H1 (cell line): ENCODE data around the gene PRSS12. TPM values are rescaled to one million over a fixed set of nuclear protein-coding genes. Genes with fewer than 3 reads are reported as not detected.

Experiments used
- CTCF ChIA-PET: fragments of 300-600 bp; sonication (Branson Sonifier 250); formaldehyde crosslinking; loops from one replicate; lab custom pipeline; 2021; ENCODE audit not compliant: partially characterized antibody; lab: Charles Lee
- POLR2A ChIA-PET: fragments of 300-600 bp; sonication (Branson Sonifier 250); formaldehyde crosslinking; loops from one replicate; lab custom pipeline; 2021; ENCODE audit warnings: inconsistent platforms; ENCODE audit not compliant: partially characterized antibody; lab: Charles Lee
- DNase-seq, 2 experiments: peaks; one replicate each; pipeline versions ENCODE4 v3.0.0 to v3.0.0-alpha.2; 2010 to 2022; ENCODE audit warnings: low spot score in 2 of 2, low read depth in 1 of 2, mixed read lengths in 1 of 2
- FAIRE-seq: peaks from 2 replicates; lab custom pipeline; 2011; peaks lifted over from hg19 to GRCh38; lab: Jason Lieb, UNC
- H2AFZ ChIP-seq: 2 replicates; pipeline ENCODE4 v1.8.1; 2012; ENCODE audit warnings: low read length, inconsistent platforms
- H2AK5ac ChIP-seq: 2 replicates; pipeline ENCODE4 v1.6.1; 2013; ENCODE audit warnings: low read depth, low read length
- H2BK120ac ChIP-seq: replicated peaks from 2 replicates; pipeline ENCODE3; 2013; ENCODE audit warnings: low read depth, low read length, inconsistent platforms
- H2BK12ac ChIP-seq: 2 replicates; pipeline ENCODE4 v1.6.1; 2013; ENCODE audit warnings: low read depth, low read length
- H2BK15ac ChIP-seq: 2 replicates; pipeline ENCODE4 v1.6.1; 2013; ENCODE audit warnings: low read length
- H2BK20ac ChIP-seq: 2 replicates; pipeline ENCODE4 v1.6.1; 2013; ENCODE audit warnings: low read length
- H2BK5ac ChIP-seq: 2 replicates; pipeline ENCODE4 v1.6.1; 2013; ENCODE audit warnings: low read depth, low read length
- H3K14ac ChIP-seq: 2 replicates; pipeline ENCODE4 v1.6.1; 2013; ENCODE audit warnings: inconsistent platforms; ENCODE audit not compliant: insufficient read length
- H3K18ac ChIP-seq: 2 replicates; pipeline ENCODE4 v1.6.1; 2013; ENCODE audit warnings: low read length; ENCODE audit errors: extremely low read depth
- H3K23ac ChIP-seq: 2 replicates; pipeline ENCODE4 v1.6.1; 2013; ENCODE audit warnings: inconsistent platforms; ENCODE audit not compliant: insufficient read length
- H3K23me2 ChIP-seq: 2 replicates; pipeline ENCODE4 v1.6.1; 2013; ENCODE audit warnings: low read depth, low read length
- H3K27ac ChIP-seq: 2 replicates; pipeline ENCODE4 v1.6.1; 2011; ENCODE audit warnings: low read depth, low read length, inconsistent platforms
- H3K27me3 ChIP-seq, 4 experiments: replicated peaks in 1 of 4; 1 replicate in 1 of 4; 2 replicates in 3 of 4; pipeline versions ENCODE4 v1.6.1 to v1.8.1; 2011 to 2013; ENCODE audit warnings: low read length in 3 of 4, mild to moderate bottlenecking in 3 of 4, inconsistent platforms in 2 of 4, mixed read lengths in 2 of 4, moderate library complexity in 1 of 4; ENCODE audit not compliant: control insufficient read depth in 3 of 4, insufficient read depth in 3 of 4; ENCODE audit errors: extremely low read depth in 1 of 4
- H3K36me3 ChIP-seq, 4 experiments: 2 replicates each; pipeline versions ENCODE4 v1.6.1 to v1.8.1; 2011 to 2013; ENCODE audit warnings: mild to moderate bottlenecking in 4 of 4, low read length in 3 of 4, moderate library complexity in 2 of 4, control low read depth in 1 of 4, inconsistent platforms in 1 of 4; ENCODE audit not compliant: insufficient read depth in 4 of 4, control insufficient read depth in 2 of 4
- H3K4ac ChIP-seq: replicated peaks from 2 replicates; pipeline ENCODE3; 2013; ENCODE audit warnings: low read length, low read depth, mixed read lengths, inconsistent platforms; ENCODE audit not compliant: insufficient read length
- H3K4me1 ChIP-seq, 4 experiments: replicated peaks in 1 of 4; 1 replicate in 1 of 4; 2 replicates in 3 of 4; pipeline versions ENCODE4 v1.6.1 to v1.8.1; 2011 to 2013; ENCODE audit warnings: low read length in 3 of 4, inconsistent platforms in 2 of 4, mixed read lengths in 1 of 4; ENCODE audit not compliant: insufficient read depth in 4 of 4, control insufficient read depth in 3 of 4
- H3K4me2 ChIP-seq, 2 experiments: 2 replicates each; pipeline versions ENCODE4 v1.6.1 to v1.8.1; 2011 to 2013; ENCODE audit warnings: low read depth in 2 of 2, low read length in 2 of 2, control low read depth in 1 of 2, inconsistent platforms in 1 of 2, mild to moderate bottlenecking in 1 of 2; ENCODE audit not compliant: insufficient read depth in 1 of 2
- H3K4me3 ChIP-seq, 4 experiments: fragments of 200-600, 300-600 bp in 1 of 4; sonication (generic), shearing (Covaris generic), sonication (Bioruptor Twin) in 1 of 4; 2 replicates each; pipeline versions ENCODE4 v1.5.1 to v1.8.1; 2011 to 2016; ENCODE audit warnings: low read length in 4 of 4, low read depth in 3 of 4, control low read depth in 2 of 4, inconsistent platforms in 2 of 4, mild to moderate bottlenecking in 2 of 4, mixed read lengths in 1 of 4, moderate library complexity in 1 of 4; ENCODE audit not compliant: insufficient read depth in 2 of 4; ENCODE audit errors: extremely low read depth in 1 of 4
- H3K56ac ChIP-seq: replicated peaks from 2 replicates; pipeline ENCODE3; 2013; ENCODE audit warnings: low read depth, mild to moderate bottlenecking, mixed read lengths, low read length, inconsistent platforms; ENCODE audit not compliant: insufficient read length
- H3K79me1 ChIP-seq: 2 replicates; pipeline ENCODE4 v1.6.1; 2013; ENCODE audit warnings: low read depth, low read length, control low read depth
- H3K79me2 ChIP-seq, 2 experiments: 2 replicates each; pipeline versions ENCODE4 v1.6.1 to v1.8.1; 2012 to 2013; ENCODE audit warnings: low read length in 2 of 2, mild to moderate bottlenecking in 2 of 2, inconsistent platforms in 1 of 2; ENCODE audit not compliant: insufficient read depth in 2 of 2, control insufficient read depth in 1 of 2
- H3K9ac ChIP-seq, 4 experiments: replicated peaks in 1 of 4; 1 replicate in 1 of 4; 2 replicates in 3 of 4; pipeline versions ENCODE4 v1.6.1 to v1.8.1; 2011 to 2013; ENCODE audit warnings: low read depth in 3 of 4, low read length in 3 of 4, control low read depth in 2 of 4, mild to moderate bottlenecking in 2 of 4, moderate library complexity in 2 of 4, inconsistent platforms in 1 of 4; ENCODE audit errors: extremely low read depth in 1 of 4
- H3K9me3 ChIP-seq, 2 experiments: 2 replicates each; pipeline versions ENCODE4 v1.6.1 to v1.8.1; 2012 to 2013; ENCODE audit warnings: mild to moderate bottlenecking in 2 of 2, moderate library complexity in 2 of 2, control low read depth in 1 of 2, inconsistent platforms in 1 of 2, low read depth in 1 of 2, low read length in 1 of 2, mixed read lengths in 1 of 2; ENCODE audit not compliant: insufficient read depth in 2 of 2
- H4K20me1 ChIP-seq, 2 experiments: replicated peaks in 1 of 2; 2 replicates each; pipeline versions ENCODE3 to v1.8.1; 2011 to 2013; ENCODE audit warnings: inconsistent platforms in 2 of 2, low read length in 2 of 2, mild to moderate bottlenecking in 1 of 2; ENCODE audit not compliant: insufficient read depth in 2 of 2, control insufficient read depth in 1 of 2
- H4K5ac ChIP-seq: 2 replicates; pipeline ENCODE4 v1.6.1; 2013; ENCODE audit warnings: low read length, low read depth, mixed read lengths, inconsistent platforms; ENCODE audit not compliant: insufficient read length
- H4K8ac ChIP-seq: 2 replicates; pipeline ENCODE4 v1.8.0; 2013; ENCODE audit warnings: mild to moderate bottlenecking, moderate library complexity, low read length, inconsistent platforms; ENCODE audit not compliant: insufficient read depth; ENCODE audit errors: extremely low read depth
- H4K91ac ChIP-seq: replicated peaks from 2 replicates; pipeline ENCODE3; 2013; ENCODE audit warnings: low read length, mixed read lengths, inconsistent platforms; ENCODE audit not compliant: insufficient read length
- CBX5 ChIP-seq: fragments of 300-800, 300-1000 bp; sonication (generic); IDR thresholded peaks from 2 replicates; pipeline ENCODE4 v1.7.1; 2016; ENCODE audit warnings: antibody characterized with exemption, low read length, low read depth
- CEBPB ChIP-seq: IDR thresholded peaks from 2 replicates; pipeline ENCODE4 v1.6.1; 2012; ENCODE audit warnings: low read depth, low read length
- CTBP2 ChIP-seq: IDR thresholded peaks from 2 replicates; pipeline ENCODE4 v1.7.0; 2011; ENCODE audit warnings: borderline replicate concordance, mild to moderate bottlenecking, moderate library complexity, mixed read lengths, low read length; ENCODE audit not compliant: insufficient read depth, insufficient read length
- GTF2F1 ChIP-seq: IDR thresholded peaks from 2 replicates; pipeline ENCODE4 v1.6.1; 2012; ENCODE audit warnings: low read depth, low read length, improper control_type of control experiment, borderline replicate concordance
- PHF8 ChIP-seq: fragments of 200-600 bp; sonication (generic); conservative IDR thresholded peaks from 2 replicates; pipeline ENCODE4 v1.7.1; 2012; ENCODE audit warnings: low read depth, mild to moderate bottlenecking, inconsistent platforms, low read length, moderate library complexity
- POU5F1 ChIP-seq: IDR thresholded peaks from 2 replicates; pipeline ENCODE4 v1.6.1; 2011; ENCODE audit warnings: low read depth, mild to moderate bottlenecking, low read length, moderate library complexity
- RNF2 ChIP-seq: fragments of 200-900, 300-1000 bp; sonication (generic); IDR thresholded peaks from 2 replicates; pipeline ENCODE4 v1.7.1; 2016; ENCODE audit warnings: borderline replicate concordance, low read depth, mild to moderate bottlenecking, antibody characterized with exemption, low read length; ENCODE audit not compliant: poor library complexity, severe bottlenecking; ENCODE audit errors: missing control alignments
- SP1 ChIP-seq: IDR thresholded peaks from 2 replicates; pipeline ENCODE4 v1.6.1; 2011; ENCODE audit warnings: low read depth, low read length
- SRF ChIP-seq: IDR thresholded peaks from 2 replicates; pipeline ENCODE4 v1.6.1; 2011; ENCODE audit warnings: mild to moderate bottlenecking, low read depth, low read length, moderate library complexity
- TAF1 ChIP-seq: IDR thresholded peaks from 2 replicates; pipeline ENCODE4 v1.6.1; 2011; ENCODE audit warnings: mild to moderate bottlenecking, low read depth, low read length
- TAF7 ChIP-seq: optimal IDR thresholded peaks from 2 replicates; pipeline ENCODE3; 2011; ENCODE audit warnings: low read depth, mild to moderate bottlenecking, inconsistent platforms, low read length, moderate library complexity, borderline replicate concordance
- TBP ChIP-seq: IDR thresholded peaks from 2 replicates; pipeline ENCODE4 v1.6.1; 2011; ENCODE audit warnings: low read depth, low read length, improper control_type of control experiment
- USF2 ChIP-seq: IDR thresholded peaks from 2 replicates; pipeline ENCODE4 v1.6.1; 2011; ENCODE audit warnings: low read length, improper control_type of control experiment
- ZNF274 ChIP-seq: IDR thresholded peaks from 2 replicates; pipeline ENCODE4 v1.7.0; 2012; ENCODE audit warnings: low read length, borderline replicate concordance; ENCODE audit errors: extremely low read depth
- WGBS, 2 experiments: shearing (Covaris generic) in 1 of 2; methylation state at CpG; one replicate each; pipeline versions ENCODE4 v1.1.6 to v1.1.7; 2013 to 2015; ENCODE audit warnings: low lambda C conversion rate in 2 of 2, mixed read lengths in 2 of 2, inconsistent platforms in 1 of 2, low coverage in 1 of 2, missing lambda C conversion rate in 1 of 2; ENCODE audit not compliant: insufficient replicate concordance in 2 of 2, insufficient coverage in 1 of 2, insufficient read length in 1 of 2; ENCODE audit errors: extremely low coverage in 1 of 2, missing lambda C conversion rate in 1 of 2; 5-methylcytosine and 5-hydroxymethylcytosine counted together
- polyA plus RNA-seq, 7 experiments: library from polyadenylated mRNA; depleted of rRNA in 3 of 7; stranded (reverse) in 5 of 7; unstranded in 2 of 7; fragments of >200 nt in 5 of 7; fragments of 200-250 nt in 2 of 7; gene quantifications; 1 replicate in 5 of 7; 2 replicates in 1 of 7; 4 replicates in 1 of 7; pipeline versions ENCODE4 v1.2.1 to v1.2.3, GENCODE V29; 2011 to 2013; ENCODE audit warnings: missing spikeins in 2 of 7, mixed read lengths in 2 of 7
- total RNA-seq: library from RNA; stranded (reverse); fragmentation: NEBNext Ultra II Directional; extraction: Animal tissue kit (Norgen Biotek cat#: 25700); gene quantifications from 2 replicates; pipeline ENCODE4 v1.2.1, GENCODE V29; 2021

Gene PRSS12
- total and polyA plus RNA-seq, 2 of the 8 experiments (the other 6 are each of a cell fraction or from before 2014, with no cell fraction given), result 2.6 to 9.3 TPM

DNA sequence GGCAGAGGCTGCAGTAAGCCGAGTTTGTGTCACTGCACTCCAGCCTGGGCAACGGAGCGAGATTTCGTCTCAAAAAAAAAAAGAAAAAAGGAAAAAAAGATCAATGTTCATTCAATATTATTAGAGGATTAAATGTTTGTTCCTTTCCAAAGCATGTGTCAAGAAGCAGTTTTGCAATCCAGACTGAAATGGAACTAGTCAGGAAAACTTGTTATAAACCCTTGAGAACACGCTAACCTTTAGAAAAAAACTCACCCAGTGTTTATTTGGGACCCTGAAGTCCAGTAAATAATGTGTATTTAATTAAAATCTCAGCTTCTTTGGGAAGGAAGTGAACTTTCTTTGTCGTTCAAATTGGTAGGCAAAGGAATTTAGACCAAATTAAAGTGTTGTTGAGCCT is 16.4 kb upstream of the PRSS12 start:
- H3K4me2 ChIP-seq, result no peak overlapping the region
- H3K56ac ChIP-seq, result no peak overlapping the region
- H2AK5ac ChIP-seq, result no peak overlapping the region
- H3K18ac ChIP-seq, result no peak overlapping the region
- WGBS, 2 experiments, result 88% methylated on average over 6 of the region's 6 CpGs; no CpG with 5 or more reads in 1 of the 2 experiments
- no peak for DNase-seq
- H3K9me3 ChIP-seq, result no peaks in the 10 kb centered on the region
- H2BK20ac ChIP-seq, result no peak overlapping the region
- no peak overlapping the region for H3K14ac ChIP-seq
- H3K79me2 ChIP-seq, result no peaks in the 10 kb centered on the region
- no peak overlapping the region for H4K5ac ChIP-seq
- no peak overlapping the region for H3K23ac ChIP-seq
- H4K91ac ChIP-seq, result no peak overlapping the region
- H2AFZ ChIP-seq, result no peak overlapping the region
- H4K8ac ChIP-seq, result no peak overlapping the region
- no peaks in the 10 kb centered on the region for H3K79me1 ChIP-seq
- H3K9ac ChIP-seq, result no peak overlapping the region
- H3K4me3 ChIP-seq, result no peak overlapping the region
- no peak overlapping the region for H3K27ac ChIP-seq
- H2BK12ac ChIP-seq, result no peak overlapping the region
- ChIA-PET CTCF (interaction anchor here (0.6 to 1.6 kb wide), 4 partner anchors 11 to 303 kb away, joined by 3 to 4 read pairs (median 4); partner anchors contain the start of gene PRSS12), POLR2A (no interaction called here)
- no peak overlapping the region for H2BK120ac ChIP-seq
- no peaks in the 10 kb centered on the region for H3K36me3 ChIP-seq
- no peaks in the 10 kb centered on the region for H3K23me2 ChIP-seq
- no peak overlapping the region for H2BK15ac ChIP-seq
- H3K27me3 ChIP-seq, result no peaks in the 10 kb centered on the region
- H4K20me1 ChIP-seq, result no peaks in the 10 kb centered on the region
- no peak overlapping the region for H3K4ac ChIP-seq
- H2BK5ac ChIP-seq, result no peak overlapping the region
- no peak for FAIRE-seq
- H3K4me1 ChIP-seq, result no peaks in the 10 kb centered on the region
- TF ChIP-seq CTBP2 (no peak), PHF8 (no peak), USF2 (no peak), SP1 (no peak), CEBPB (no peak), ZNF274 (no peak), RNF2 (no peak), TBP (no peak), GTF2F1 (no peak), SRF (no peak), POU5F1 (no peak), CBX5 (no peak), TAF7 (no peak), TAF1 (no peak)
